Measurements from ENCODE around the gene TRAF3IP3. TPM values are rescaled to one million over a fixed set of nuclear protein-coding genes. Genes with fewer than 3 reads are reported as not detected.

Gene TRAF3IP3
- total and polyA plus RNA-seq, 2 of the 13 experiments (the other 11 are each of a cell fraction or from before 2014, with no cell fraction given) = not detected

GRCh38 chr1:209809611-209810010, 53.8 kb downstream of the TRAF3IP3 start (continued):
- TF ChIP-seq TMF1 (CRISPR knock-in tag; IDR thresholded peaks at IDR 0.05; ENCODE audit: low read depth) (no peak), NCOA1 (CRISPR knock-in tag; IDR thresholded peaks at IDR 0.05) (no peak), ZNF740 (CRISPR knock-in tag; IDR thresholded peaks at IDR 0.05) (no peak), FOSL1 (CRISPR knock-in tag; IDR thresholded peaks at IDR 0.05; ENCODE audit: borderline replicate concordance) (no peak), ZNF883 (CRISPR knock-in tag; IDR thresholded peaks at IDR 0.05; ENCODE audit: not compliant biosample characterization) (no peak), HNF1A (IDR thresholded peaks at IDR 0.05; ENCODE audit: low read depth) (no peak), HNF1A (CRISPR knock-in tag; IDR thresholded peaks at IDR 0.05; ENCODE audit: borderline replicate concordance) (no peak), PRPF4 (IDR thresholded peaks at IDR 0.05; ENCODE audit: low read depth, low read length, poor library complexity, severe bottlenecking) (no peak), MAX (IDR thresholded peaks at IDR 0.05) (no peak), CCAR2 (optimal IDR thresholded peaks at IDR 0.05; ENCODE audit: low read depth, low read length) (no peak), ATAD3A (CRISPR knock-in tag; IDR thresholded peaks at IDR 0.05) (no peak), NAIF1 (CRISPR knock-in tag; IDR thresholded peaks at IDR 0.05; ENCODE audit: borderline replicate concordance) (no peak), ZNF589 (CRISPR knock-in tag; conservative IDR thresholded peaks at IDR 0.05) (no peak)

Data from HepG2 (cell line).